ENCODE measurements around the gene CHD3. TPM values are rescaled to one million over a fixed set of nuclear protein-coding genes. Genes with fewer than 3 reads are reported as not detected.

Gene CHD3
- total and polyA plus RNA-seq, 2 donors (not counting 1 experiment from before 2014, with no cell fraction given): 68.1 to 69.1 TPM

GRCh38 chr17:7840875-7841274 is 47.7 kb upstream of the CHD3 start:
- Histone ChIP-seq H3K9ac (ENCODE audit: low read length) (peak overlapping the region; percentile 100), H3K9me3 (ENCODE audit: control extremely low read depth in 1 of 3, control insufficient read depth in 2 of 3, insufficient read depth in 1 of 3, low read length in 2 of 3) (peaks cover 0 to 4% (median 0%) of the 10 kb centered on the region in 3 donors), H3K4me3 (ENCODE audit: control extremely low read depth in 1 of 5, extremely low read depth in 1 of 5, insufficient read depth in 1 of 5, low read depth in 2 of 5, low read length in 4 of 5) (peak overlapping the region in 2 of 5 experiments; percentile 8 to 94), H3K4me1 (ENCODE audit: control insufficient read depth in 2 of 2, insufficient read depth in 2 of 2, low read length in 2 of 2) (peaks cover 51 to 84% of the 10 kb centered on the region in 2 donors), H4K20me1 (ENCODE audit: control insufficient read depth, insufficient read depth, low read length, poor library complexity, severe bottlenecking) (peaks cover 48% of the 10 kb centered on the region), H3K36me3 (replicated peaks in 1 of 2; ENCODE audit: control extremely low read depth in 1 of 2, control insufficient read depth in 1 of 2, extremely low read depth in 1 of 2, insufficient read depth in 2 of 2, low read length in 1 of 2) (peaks cover 0 to 4% of the 10 kb centered on the region in 2 experiments), H3K27ac (ENCODE audit: low read length in 2 of 2) (peak overlapping the region; percentile 100), H3K27me3 (replicated peaks in 1 of 4; ENCODE audit: control extremely low read depth in 1 of 4, control insufficient read depth in 3 of 4, insufficient read depth in 4 of 4, low read length in 3 of 4) (no peaks in the 10 kb centered on the region), H2AFZ (ENCODE audit: insufficient read depth, low read depth, low read length, poor library complexity, severe bottlenecking) (no peak overlapping the region), H3K79me2 (ENCODE audit: control insufficient read depth, insufficient read depth, low read length) (peaks cover 29% of the 10 kb centered on the region), H3K4me2 (replicated peaks; ENCODE audit: low read depth, low read length, poor library complexity, severe bottlenecking) (peak overlapping the region; percentile 100)
- DNase-seq (no peak), ATAC-seq (ENCODE audit: low read depth) (no peak)
- WGBS (ENCODE audit: insufficient coverage): no CpG with 5 or more reads among the region's 1 CpG
- Mint-ChIP-seq H3K27ac (peak overlapping the region; percentile 100), H3K4me1 (peaks cover 66% of the 10 kb centered on the region), H3K4me3 (peak overlapping the region; percentile 100), H3K27me3 (no peaks in the 10 kb centered on the region), H3K9me3 (ENCODE audit: insufficient read depth) (no peaks in the 10 kb centered on the region)
- TF ChIP-seq EZH2 (IDR thresholded peaks at IDR 0.05; ENCODE audit: borderline replicate concordance, insufficient read depth, low read depth, low read length, poor library complexity, severe bottlenecking) (no peak), CTCF (IDR thresholded peaks at IDR 0.05) (no peak)
- ChIA-PET CTCF (interaction anchor here (0.7 to 3.7 kb wide), 11 partner anchors 10 to 219 kb away, joined by 3 to 26 read pairs (median 4); partner anchors contain the start of genes CYB5D1 and NAA38), POLR2A (interaction anchor here (1.5 kb wide), 1 partner anchor 16 kb away, joined by 4 read pairs; the partner anchor contains the start of gene NAA38)
- intact Hi-C loops (cut with micrococcal nuclease): loop anchor here (1.0 to 10.0 kb wide), 3 partner anchors 10 to 226 kb away; partner anchors contain the start of genes FXR2, TP53 and WRAP53

DNA sequence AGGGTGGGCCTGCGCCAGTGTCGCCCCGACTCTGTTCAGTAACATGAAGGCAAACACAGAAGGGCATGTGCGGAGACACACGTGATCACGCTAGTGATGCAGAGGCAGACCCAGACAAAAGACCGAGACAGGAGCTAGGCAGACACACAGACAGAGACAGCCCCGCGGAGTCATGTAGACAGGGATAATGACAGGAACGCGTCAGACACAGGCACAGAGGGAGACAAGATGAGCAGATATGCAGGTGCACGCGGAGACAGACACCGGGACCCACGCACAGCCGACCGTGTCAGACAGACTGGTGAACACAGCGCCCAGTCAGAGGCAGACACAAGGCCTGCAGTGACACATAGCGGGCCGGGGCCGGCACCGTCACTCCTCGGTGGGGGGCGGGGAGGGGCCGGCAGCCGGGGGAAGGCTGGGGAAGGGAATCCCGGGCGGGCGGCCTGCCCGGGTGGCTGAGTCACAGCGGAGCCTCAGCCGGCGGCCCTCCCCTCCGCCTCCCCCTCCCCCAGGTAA is 47.1 kb upstream of the CHD3 start:
- no peak for TF ChIP-seq CTCF (IDR thresholded peaks at IDR 0.05)
- TF ChIP-seq EZH2 (IDR thresholded peaks at IDR 0.05; ENCODE audit: borderline replicate concordance, insufficient read depth, low read depth, low read length, poor library complexity, severe bottlenecking): no peak
- POLR2A ChIA-PET: interaction anchor here (1.1 to 2.7 kb wide), 3 partner anchors 8 to 16 kb away, joined by 3 to 14 read pairs (median 4); partner anchors contain the start of genes CYB5D1, KDM6B and NAA38
- intact Hi-C loops (cut with micrococcal nuclease): loop anchor here (1.0 to 10.0 kb wide), 3 partner anchors 10 to 227 kb away; partner anchors contain the start of genes FXR2, TP53 and WRAP53
- Histone ChIP-seq H3K27me3 (replicated peaks in 1 of 4; ENCODE audit: control extremely low read depth in 1 of 4, control insufficient read depth in 3 of 4, insufficient read depth in 4 of 4, low read length in 3 of 4) (no peaks in the 10 kb centered on the region), H4K20me1 (ENCODE audit: control insufficient read depth, insufficient read depth, low read length, poor library complexity, severe bottlenecking) (peaks cover 50% of the 10 kb centered on the region), H3K9ac (ENCODE audit: low read length) (peak overlapping the region; percentile 100), H3K79me2 (ENCODE audit: control insufficient read depth, insufficient read depth, low read length) (peaks cover 29% of the 10 kb centered on the region), H3K9me3 (ENCODE audit: control extremely low read depth in 1 of 3, control insufficient read depth in 2 of 3, insufficient read depth in 1 of 3, low read length in 2 of 3) (peaks cover 0 to 4% (median 0%) of the 10 kb centered on the region in 3 donors), H3K4me2 (replicated peaks; ENCODE audit: low read depth, low read length, poor library complexity, severe bottlenecking) (peak overlapping the region; percentile 100), H2AFZ (ENCODE audit: insufficient read depth, low read depth, low read length, poor library complexity, severe bottlenecking) (no peak overlapping the region), H3K4me3 (ENCODE audit: control extremely low read depth in 1 of 5, extremely low read depth in 1 of 5, insufficient read depth in 1 of 5, low read depth in 2 of 5, low read length in 4 of 5) (peak overlapping the region; percentile 8 to 95 (median 84)), H3K36me3 (replicated peaks in 1 of 2; ENCODE audit: control extremely low read depth in 1 of 2, control insufficient read depth in 1 of 2, extremely low read depth in 1 of 2, insufficient read depth in 2 of 2, low read length in 1 of 2) (peaks cover 0 to 6% of the 10 kb centered on the region in 2 experiments), H3K27ac (ENCODE audit: low read length in 2 of 2) (peak overlapping the region; percentile 100), H3K4me1 (ENCODE audit: control insufficient read depth in 2 of 2, insufficient read depth in 2 of 2, low read length in 2 of 2) (peaks cover 45 to 78% of the 10 kb centered on the region in 2 donors)
- Mint-ChIP-seq H3K4me3 (peak overlapping the region; percentile 100), H3K9me3 (ENCODE audit: insufficient read depth) (no peaks in the 10 kb centered on the region), H3K27me3 (no peaks in the 10 kb centered on the region), H3K4me1 (peaks cover 62% of the 10 kb centered on the region), H3K27ac (peak overlapping the region; percentile 100)
- peak; percentile 95 for DNase-seq
- peak; percentile 29 for ATAC-seq (ENCODE audit: low read depth)
- 17% methylated on average over 22 of the region's 34 CpGs for WGBS (ENCODE audit: insufficient coverage)
- CTCF ChIA-PET: interaction anchor here (0.7 to 3.7 kb wide), 8 partner anchors 9 to 218 kb away, joined by 3 to 26 read pairs (median 6); partner anchors contain the start of genes CYB5D1 and NAA38

Data from B cell (primary cell).